Measurements from ENCODE around the gene PKP1. TPM values are rescaled to one million over a fixed set of nuclear protein-coding genes. Genes with fewer than 3 reads are reported as not detected.
"Not testable (repeated sequence)": the region's sequence is repeated elsewhere in the genome, so short reads cannot be mapped to it uniquely, and the experiment has no call there.

Gene PKP1
- total RNA-seq, 2 donors from 2014 or later = 0.77 to 1.0 TPM

GRCh38 chr1:201258132-201258531 is 25.2 kb upstream of the PKP1 start:
- ATAC-seq; intact Hi-C loops (cut with DNase I); DNase-seq: not testable (repeated sequence)

- intact Hi-C loops (cut with DNase I) = no loop called here
- ATAC-seq (no peak), DNase-seq (no peak)
Measured at GRCh38 chr1:201258763-201259230, 24.5 kb upstream of the PKP1 start.

- ATAC-seq = peak; percentile 68 to 80
- intact Hi-C loops (cut with DNase I) = no loop called here
- peak; percentile 43 for DNase-seq
Measured at GRCh38 chr1:201259476-201260235, 23.6 kb upstream of the PKP1 start.

GRCh38 chr1:201260236-201260590 is 23.1 kb upstream of the PKP1 start:
- intact Hi-C loops (cut with DNase I) = no loop called here
- ATAC-seq (peak; percentile 38 to 61), DNase-seq (no peak)

- intact Hi-C loops (cut with DNase I) = no loop called here
- ATAC-seq = no peak
- DNase-seq = no peak
Measured at GRCh38 chr1:201260648-201261311, 22.5 kb upstream of the PKP1 start.

GRCh38 chr1:201261771-201262547 is 21.3 kb upstream of the PKP1 start:
- intact Hi-C loops (cut with DNase I) = no loop called here
- DNase-seq = no peak
- no peak for ATAC-seq

- no peak for ATAC-seq
- intact Hi-C loops (cut with DNase I) = no loop called here
- DNase-seq = no peak
Measured at GRCh38 chr1:201262963-201263608, 20.2 kb upstream of the PKP1 start.

- ATAC-seq (no peak), DNase-seq (no peak)
- intact Hi-C loops (cut with DNase I) = no loop called here
Measured at GRCh38 chr1:201264072-201264471, 19.2 kb upstream of the PKP1 start.

- no peak for ATAC-seq
- no peak for DNase-seq
- intact Hi-C loops (cut with DNase I) = no loop called here
Measured at GRCh38 chr1:201264554-201264953, 18.8 kb upstream of the PKP1 start.

GRCh38 chr1:201265756-201266155 is 17.6 kb upstream of the PKP1 start:
- ATAC-seq = no peak
- intact Hi-C loops (cut with DNase I) = no loop called here
- DNase-seq = no peak

- no peak for DNase-seq
- intact Hi-C loops (cut with DNase I) = no loop called here
- no peak for ATAC-seq
Measured at GRCh38 chr1:201266276-201266675, 17.0 kb upstream of the PKP1 start.

- no peak for ATAC-seq
- DNase-seq = no peak
- intact Hi-C loops (cut with DNase I) = no loop called here
Measured at GRCh38 chr1:201266774-201267173, 16.5 kb upstream of the PKP1 start.

GRCh38 chr1:201267481-201268229 is 15.7 kb upstream of the PKP1 start:
- intact Hi-C loops (cut with DNase I) = no loop called here
- no peak for DNase-seq
- no peak for ATAC-seq

GRCh38 chr1:201268604-201269151 is 14.6 kb upstream of the PKP1 start:
- intact Hi-C loops (cut with DNase I) = no loop called here
- peak; percentile 38 to 94 for ATAC-seq
- DNase-seq = peak; percentile 61

- DNase-seq = no peak
- intact Hi-C loops (cut with DNase I) = no loop called here
- no peak for ATAC-seq
Measured at GRCh38 chr1:201269281-201269680, 14.0 kb upstream of the PKP1 start.

- ATAC-seq = no peak
- DNase-seq = no peak
- intact Hi-C loops (cut with DNase I) = no loop called here
Measured at GRCh38 chr1:201269900-201270410, 13.4 kb upstream of the PKP1 start.

GRCh38 chr1:201270616-201271390 is 12.5 kb upstream of the PKP1 start:
- ATAC-seq (no peak), DNase-seq (no peak)
- intact Hi-C loops (cut with DNase I) = no loop called here

- no peak for DNase-seq
- intact Hi-C loops (cut with DNase I) = no loop called here
- no peak for ATAC-seq
Measured at GRCh38 chr1:201272799-201273198, 10.5 kb upstream of the PKP1 start.

Measured in left cardiac atrium (tissue), 4 donors.